GM18907 (cell line): ENCODE results near the gene MXI1.
A peak's percentile ranks its signal among the peaks of the same experiment; 100 is the strongest.
"Not testable (repeated sequence)": the region's sequence is repeated elsewhere in the genome, so short reads cannot be mapped to it uniquely, and the experiment has no call there.

ENCODE experiments used
- ATAC-seq: cut with Tn5 transposase; IDR thresholded peaks from one replicate; pipeline ENCODE4 v1.9.1; 2021; ENCODE audit warnings: mild to moderate bottlenecking, moderate library complexity; ENCODE audit not compliant: unreplicated experiment

MXI1 gene

GRCh38 chr10:110272995-110273394 lies 65.6 kb downstream of the MXI1 start:
- ATAC-seq: not testable (repeated sequence)

GRCh38 chr10:110273474-110273873 lies 66.1 kb downstream of the MXI1 start:
- ATAC-seq: no peak

GRCh38 chr10:110274072-110274627 lies 66.7 kb downstream of the MXI1 start:
- ATAC-seq: peak; percentile 28

GRCh38 chr10:110274647-110275046 lies 67.2 kb downstream of the MXI1 start:
- ATAC-seq: no peak

GRCh38 chr10:110275128-110275729 lies 67.8 kb downstream of the MXI1 start:
- no peak for ATAC-seq

- ATAC-seq: no peak
These were observed 69.2 kb downstream of the MXI1 start for GRCh38 chr10:110276603-110277002.

GRCh38 chr10:110277591-110277990 lies 70.2 kb downstream of the MXI1 start:
- ATAC-seq: no peak

GRCh38 chr10:110278562-110279406 lies 71.4 kb downstream of the MXI1 start:
- ATAC-seq: no peak

- no peak for ATAC-seq
These were observed 72.1 kb downstream of the MXI1 start for GRCh38 chr10:110279407-110279986.

GRCh38 chr10:110284262-110284661 lies 76.9 kb downstream of the MXI1 start:
- no peak for ATAC-seq

- ATAC-seq: no peak
These were observed 78.1 kb downstream of the MXI1 start for GRCh38 chr10:110285501-110285900.

- ATAC-seq: no peak
These were observed 79.4 kb downstream of the MXI1 start for GRCh38 chr10:110286841-110287240.

- ATAC-seq: no peak
These were observed 89.6 kb downstream of the MXI1 start for GRCh38 chr10:110296966-110297365.

GRCh38 chr10:110300486-110300986 lies 93.1 kb downstream of the MXI1 start:
- no peak for ATAC-seq

- no peak for ATAC-seq
These were observed 96.3 kb downstream of the MXI1 start for GRCh38 chr10:110303681-110304080.

GRCh38 chr10:110304394-110304779 lies 97.0 kb downstream of the MXI1 start:
- peak; percentile 43 for ATAC-seq

- peak; percentile 94 for ATAC-seq
These were observed 97.5 kb downstream of the MXI1 start, which contains the start of gene SMNDC1 for GRCh38 chr10:110304780-110305421. Gene SMNDC1 (minus strand): TSS chr10:110304920. CDS start chr10:110303587, 1,333 bp downstream.

- peak; percentile 48 for ATAC-seq
These were observed 98.5 kb downstream of the MXI1 start for GRCh38 chr10:110305767-110306451.

GRCh38 chr10:110306452-110306768 lies 99.0 kb downstream of the MXI1 start:
- ATAC-seq: no peak

- no peak for ATAC-seq
These were observed 100.4 kb downstream of the MXI1 start for GRCh38 chr10:110307805-110308204.
